GM21515 (cell line): Measurements from ENCODE around the gene CCNA2.

Experiments
- ATAC-seq: cut with Tn5 transposase; IDR thresholded peaks from one replicate; pipeline ENCODE4 v1.9.1; 2021; ENCODE audit not compliant: unreplicated experiment

Gene CCNA2

DNA sequence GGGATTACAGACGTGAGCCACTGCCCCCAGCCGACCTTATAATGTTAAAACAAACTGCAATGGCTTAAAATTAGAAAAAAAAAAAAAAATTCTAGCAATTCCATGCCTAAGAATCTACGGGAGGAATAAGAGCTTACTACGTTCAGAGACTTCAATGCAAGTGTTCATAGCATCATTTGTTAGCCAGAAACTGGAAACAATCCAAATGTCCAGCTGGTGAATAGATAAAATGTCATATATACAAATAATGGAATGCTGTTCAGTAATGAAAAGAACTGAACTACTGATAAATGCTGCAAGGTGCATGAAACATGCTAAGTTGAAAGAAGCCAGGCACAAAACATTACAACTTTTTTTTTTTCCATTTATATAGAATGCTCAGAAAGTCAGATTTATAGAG lies 17.3 kb downstream of the CCNA2 start:
- ATAC-seq = no peak

- ATAC-seq = no peak
Measured at GRCh38 chr4:121801715-121802075, 22.0 kb downstream of the CCNA2 start.

DNA sequence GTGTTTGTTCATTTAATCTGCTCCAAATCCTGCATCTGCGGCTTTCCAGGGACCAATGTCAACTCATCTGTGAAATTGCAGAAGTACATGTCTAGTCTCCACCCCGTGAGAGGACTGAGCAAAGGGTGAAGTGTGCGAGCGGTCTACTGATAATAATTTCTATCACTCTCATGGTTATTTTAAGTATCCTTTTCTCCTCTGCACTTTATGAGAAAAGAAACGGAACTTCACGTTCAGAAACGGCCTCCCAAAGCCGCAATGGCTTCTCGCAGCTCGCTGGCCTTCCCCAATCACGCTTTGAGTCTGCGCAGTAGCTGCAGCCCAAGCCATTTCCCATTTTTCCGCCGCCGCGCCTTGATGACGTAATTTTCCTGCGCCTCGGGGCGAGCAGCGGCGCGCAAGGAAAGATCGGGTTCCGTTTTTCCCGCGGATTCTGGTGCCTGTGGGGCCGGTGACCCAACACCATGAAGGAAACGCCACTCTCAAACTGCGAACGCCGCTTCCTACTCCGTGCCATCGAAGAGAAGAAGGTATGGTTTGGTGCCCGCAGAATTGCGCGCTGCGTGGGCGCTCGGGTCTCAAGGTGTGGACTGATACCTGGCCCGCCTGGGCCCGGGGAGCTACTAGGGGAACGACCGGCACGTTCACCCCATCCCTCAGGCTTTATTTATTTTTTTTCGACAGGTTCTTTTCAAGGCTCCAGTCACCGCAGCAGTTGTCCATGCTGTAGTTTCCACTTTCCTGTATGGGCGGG lies 22.5 kb downstream of the CCNA2 start, which contains the start of gene EXOSC9:
Gene EXOSC9 (plus strand): TSS at position 363 of the 754 bp plus-strand sequence. CDS start 102 bp downstream, at position 465.
- peak; percentile 85 for ATAC-seq

GRCh38 chr4:121800638-121800960 lies 23.1 kb downstream of the CCNA2 start:
- peak; percentile 33 for ATAC-seq

- ATAC-seq = no peak
Measured at GRCh38 chr4:121799867-121800501, 23.7 kb downstream of the CCNA2 start.

DNA sequence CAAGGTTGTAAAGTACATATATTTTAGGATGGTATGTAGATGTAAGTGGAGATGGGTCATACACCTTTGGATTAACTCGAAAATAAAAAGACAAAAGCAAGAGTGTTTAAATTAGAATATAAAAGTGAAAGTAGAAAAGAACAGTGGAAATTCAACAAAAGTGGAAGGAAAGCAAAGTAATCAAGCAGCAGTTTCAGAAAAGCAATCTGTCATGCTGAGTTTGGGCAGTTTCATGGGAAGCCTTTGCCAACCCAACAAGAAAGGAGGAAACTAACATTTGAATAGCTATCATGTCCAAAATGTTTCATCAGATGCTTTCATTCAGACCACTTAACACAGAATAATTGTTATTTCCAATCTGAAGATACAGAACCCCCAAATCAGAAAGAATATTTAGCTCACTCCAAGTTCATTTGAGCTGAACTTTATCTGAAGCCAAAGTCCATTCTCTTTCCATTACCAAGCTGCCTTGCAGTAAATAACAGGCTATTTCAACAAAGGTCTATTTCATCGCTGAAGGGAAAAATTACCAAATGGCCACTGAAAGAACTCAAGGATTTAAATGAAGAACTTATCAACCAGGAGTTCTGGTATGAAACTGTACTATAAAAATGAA lies 24.4 kb downstream of the CCNA2 start:
- ATAC-seq = no peak

GRCh38 chr4:121796283-121796682 lies 27.4 kb downstream of the CCNA2 start:
- no peak for ATAC-seq

GRCh38 chr4:121794505-121795188 lies 29.0 kb downstream of the CCNA2 start:
- no peak for ATAC-seq

DNA sequence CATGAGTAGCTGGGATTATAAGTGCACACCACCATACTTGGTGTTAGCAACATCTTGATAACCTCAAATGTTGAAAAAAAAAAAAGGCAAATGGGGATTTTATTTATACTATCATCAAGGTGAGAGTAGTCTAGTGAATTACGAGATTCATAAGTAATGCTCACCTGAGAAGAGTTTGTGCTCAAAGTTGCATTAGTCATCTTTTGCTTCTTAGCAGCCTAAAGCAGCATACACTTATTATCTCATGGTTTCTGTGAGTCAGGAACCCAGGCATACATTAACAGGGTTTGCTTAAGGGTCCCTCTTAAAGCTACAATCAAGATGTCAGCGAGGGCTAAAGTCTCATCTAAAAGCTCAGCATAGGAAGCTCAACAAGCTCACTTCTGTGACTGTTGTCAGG lies 30.7 kb downstream of the CCNA2 start:
- no peak for ATAC-seq

GRCh38 chr4:121791481-121791880 lies 32.2 kb downstream of the CCNA2 start:
- ATAC-seq = no peak

- ATAC-seq = no peak
Measured at GRCh38 chr4:121790976-121791375, 32.7 kb downstream of the CCNA2 start.

- no peak for ATAC-seq
Measured at GRCh38 chr4:121789960-121790829, 33.5 kb downstream of the CCNA2 start.

DNA sequence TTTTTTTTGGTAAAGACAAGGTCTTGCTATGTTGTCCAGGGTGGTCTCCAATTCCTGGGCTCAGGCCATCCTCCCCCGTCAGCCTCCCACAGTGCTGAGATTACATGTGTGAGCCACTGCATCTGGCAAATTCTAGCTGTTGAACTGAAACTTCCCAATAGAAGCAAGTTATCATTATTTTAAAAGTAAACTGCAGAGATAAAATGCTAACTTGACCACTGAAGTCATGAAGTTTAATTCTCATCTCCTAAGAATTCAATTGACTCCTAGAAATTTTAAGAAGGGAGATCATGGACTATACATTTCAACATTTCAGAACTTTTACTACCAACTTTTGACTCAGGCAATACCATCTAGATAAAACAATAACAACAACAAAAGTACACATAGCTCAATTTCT lies 34.2 kb downstream of the CCNA2 start:
- no peak for ATAC-seq

- peak; percentile 93 for ATAC-seq
Measured at GRCh38 chr4:121788896-121789295, 34.8 kb downstream of the CCNA2 start.

GRCh38 chr4:121786221-121786620 lies 37.5 kb downstream of the CCNA2 start:
- no peak for ATAC-seq

- ATAC-seq = no peak
Measured at GRCh38 chr4:121785479-121785878, 38.2 kb downstream of the CCNA2 start.

DNA sequence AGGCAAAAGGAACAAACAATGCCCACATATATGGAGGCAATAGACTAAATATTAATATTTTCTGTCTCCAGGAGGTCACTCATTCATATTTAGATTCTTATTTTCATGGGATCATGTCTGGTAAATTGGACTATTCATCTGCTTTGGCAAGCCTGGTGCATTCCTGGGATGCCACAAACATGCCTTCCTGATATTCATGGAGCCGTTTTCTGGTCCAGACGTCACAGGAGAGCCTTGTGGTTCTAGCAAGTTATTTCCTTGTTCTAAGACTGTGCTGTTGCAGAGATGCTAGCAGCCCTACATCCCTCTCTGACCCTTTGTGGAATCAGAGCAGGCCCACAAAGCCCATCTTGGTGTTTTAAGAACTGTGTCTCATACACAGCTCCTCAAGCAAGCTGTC lies 38.7 kb downstream of the CCNA2 start:
- no peak for ATAC-seq

- ATAC-seq = no peak
Measured at GRCh38 chr4:121784401-121784800, 39.3 kb downstream of the CCNA2 start.

DNA sequence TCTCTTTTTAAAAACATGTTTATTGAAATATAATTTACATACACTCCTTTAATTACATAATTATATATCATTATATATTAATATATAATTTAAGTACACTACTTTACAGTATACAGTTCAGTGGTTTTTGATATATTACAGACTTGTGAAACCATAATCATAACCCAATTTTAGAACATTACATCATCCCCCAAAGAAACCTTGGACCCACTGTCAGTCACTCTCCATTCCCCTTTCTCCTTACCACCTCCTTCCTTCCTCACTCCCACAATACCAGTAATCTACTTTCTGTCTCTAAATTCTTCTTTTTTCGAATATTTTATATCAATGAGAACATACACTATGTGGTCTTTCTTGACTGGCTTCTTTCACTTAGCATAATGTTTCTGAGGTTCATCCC lies 40.5 kb downstream of the CCNA2 start:
- no peak for ATAC-seq

- no peak for ATAC-seq
Measured at GRCh38 chr4:121778991-121779628, 44.6 kb downstream of the CCNA2 start.
